A549 (cell line): ENCODE measurements around the gene ARMC9. TPM values are rescaled to one million over a fixed set of nuclear protein-coding genes. Genes with fewer than 3 reads are reported as not detected.

Experiments
- ATAC-seq, 2 experiments: fragments of 200-7000 bp in 1 of 2; fragments of >200 bp in 1 of 2; cut with Nextera tagmentation in 1 of 2; cut with Tn5 transposase in 1 of 2; 3 replicates each; pipeline versions ENCODE4 v1.8.0 to v1.9.1; 2018 to 2020; ENCODE audit warnings: mild to moderate bottlenecking in 1 of 2, moderate library complexity in 1 of 2
- CTCF ChIA-PET: fragments of 300-600 bp; sonication (Branson Sonifier 250); formaldehyde crosslinking; extraction: SDS; loops from one replicate; lab custom pipeline; 2021; ENCODE audit warnings: antibody characterized with exemption, inconsistent platforms; lab: Yijun Ruan, JAX
- POLR2A ChIA-PET: fragments of 350-600 bp; formaldehyde crosslinking; extraction: SDS; loops from one replicate; lab custom pipeline; 2021; ENCODE audit warnings: antibody characterized with exemption, inconsistent platforms; lab: Yijun Ruan, JAX
- DNase-seq, 2 experiments: peaks; one replicate each; pipeline versions ENCODE4 v3.0.0 to v3.0.0-alpha.2; 2011 to 2016; ENCODE audit warnings: low read depth in 1 of 2, low spot score in 1 of 2
- FAIRE-seq: peaks from 2 replicates; lab custom pipeline; 2011; peaks lifted over from hg19 to GRCh38; lab: Jason Lieb, UNC
- H3K27ac ChIP-seq, 2 experiments: fragments of >200 bp; sonication (Bioruptor Twin); formaldehyde crosslinking; 3 replicates each; pipeline ENCODE4 v1.5.1; 2016 to 2017
- H3K4me1 ChIP-seq: fragments of >200 bp; sonication (Bioruptor Twin); formaldehyde crosslinking; 3 replicates; pipeline ENCODE4 v1.6.1; 2016
- H3K4me2 ChIP-seq: fragments of >200 bp; sonication (Bioruptor Twin); formaldehyde crosslinking; 3 replicates; pipeline ENCODE4 v1.6.1; 2016
- H3K4me3 ChIP-seq: fragments of >200 bp; sonication (Bioruptor Twin); formaldehyde crosslinking; 3 replicates; pipeline ENCODE4 v1.5.1; 2016
- H3K9me3 ChIP-seq: fragments of >200 bp; sonication (Bioruptor Twin); formaldehyde crosslinking; 3 replicates; pipeline ENCODE4 v1.6.1; 2016
- CEBPB ChIP-seq, 2 experiments: fragments of >200 bp in 1 of 2; sonication (Bioruptor Twin) in 1 of 2; formaldehyde crosslinking in 1 of 2; IDR thresholded peaks; 2 replicates each; pipeline ENCODE4 v1.6.1; 2012 to 2016
- CHD4 ChIP-seq: fragments of 200-600 bp; sonication (generic); IDR thresholded peaks from 2 replicates; pipeline ENCODE4 v1.6.1; 2016; ENCODE audit warnings: antibody characterized with exemption, mild to moderate bottlenecking, borderline replicate concordance
- EHF ChIP-seq: fragments of 250-450 bp; sonication (Bioruptor Pico); IDR thresholded peaks from 2 replicates; pipeline ENCODE4 v1.5.0; 2020; ENCODE audit warnings: mild to moderate bottlenecking
- ELK1 ChIP-seq: fragments of 150-350 bp; IDR thresholded peaks from 2 replicates; pipeline ENCODE4 v1.6.1; 2014; ENCODE audit warnings: low read depth, mild to moderate bottlenecking, low read length
- FOXS1 ChIP-seq: fragments of 250-450 bp; sonication (Bioruptor Pico); IDR thresholded peaks from 2 replicates; pipeline ENCODE4 v1.5.0; 2020; ENCODE audit warnings: mild to moderate bottlenecking, moderate library complexity
- HOXA7 ChIP-seq: fragments of 250-450 bp; sonication (Bioruptor Pico); IDR thresholded peaks from 2 replicates; pipeline ENCODE4 v1.5.0; 2020; ENCODE audit warnings: mild to moderate bottlenecking, moderate library complexity
- KDM1A ChIP-seq: fragments of 200-600 bp; sonication (generic); IDR thresholded peaks from 2 replicates; pipeline ENCODE4 v1.6.1; 2016; ENCODE audit warnings: low read depth, mild to moderate bottlenecking
- MAFK ChIP-seq: fragments of 450-650 bp; IDR thresholded peaks from 2 replicates; pipeline ENCODE4 v1.6.1; 2014; ENCODE audit not compliant: partially characterized antibody
- NPAS2 ChIP-seq: fragments of 250-450 bp; sonication (Bioruptor Pico); IDR thresholded peaks from 2 replicates; pipeline ENCODE4 v1.8.0; 2022; ENCODE audit warnings: mild to moderate bottlenecking, moderate library complexity, borderline replicate concordance
- NR3C1 ChIP-seq: fragments of >200 bp; sonication (Bioruptor Twin); formaldehyde crosslinking; IDR thresholded peaks from 3 replicates; pipeline ENCODE4 v1.6.1; 2017
- PBX3 ChIP-seq: IDR thresholded peaks from 2 replicates; pipeline ENCODE4 v1.6.1; 2012
- RAD21 ChIP-seq, 2 experiments: fragments of >200 bp in 1 of 2; sonication (Bioruptor Twin) in 1 of 2; formaldehyde crosslinking in 1 of 2; IDR thresholded peaks in 1 of 2; conservative IDR thresholded peaks in 1 of 2; 2 replicates in 1 of 2; 3 replicates in 1 of 2; pipeline ENCODE4 v1.6.1; 2012 to 2018; ENCODE audit warnings: inconsistent platforms in 1 of 2
- RCOR1 ChIP-seq: fragments of 150-350 bp; IDR thresholded peaks from 2 replicates; pipeline ENCODE4 v1.6.1; 2014; ENCODE audit warnings: antibody characterized with exemption, low read length, low read depth
- REST ChIP-seq: fragments of 200-600 bp; sonication (generic); IDR thresholded peaks from 2 replicates; pipeline ENCODE4 v1.6.1; 2016; ENCODE audit warnings: antibody characterized with exemption, mild to moderate bottlenecking, moderate library complexity
- WGBS: methylation state at CpG from one replicate; pipeline ENCODE4 v1.1.6; 2017; ENCODE audit errors: missing lambda C conversion rate; 5-methylcytosine and 5-hydroxymethylcytosine counted together
- polyA plus RNA-seq, 4 experiments: library from polyadenylated mRNA; depleted of rRNA in 3 of 4; stranded (reverse); fragments of >200 nt; fragmentation: RNase III in 1 of 4; extraction: RNeasy Plus Mini Kit Qiagen cat#74134 plus additional on column Dnase treatment in 1 of 4; gene quantifications; 2 replicates in 3 of 4; 3 replicates in 1 of 4; pipeline ENCODE4 v1.2.3, GENCODE V29; 2011 to 2017

ARMC9 gene
- polyA plus RNA-seq, 2 of the 4 experiments (the other 2 are of a cell fraction): 12.0 to 14.1 TPM

- TF ChIP-seq MAFK (no peak), PBX3 (no peak), CEBPB (IDR thresholded peaks at IDR 0.05) (no peak), RAD21 (conservative IDR thresholded peaks at IDR 0.05 in 1 of 2, IDR thresholded peaks at IDR 0.05 in 1 of 2) (no peak), REST (no peak)
Observed at GRCh38 chr2:231239751-231240150, 41.3 kb downstream of the ARMC9 start (continued).

GRCh38 chr2:231241755-231242507, 43.5 kb downstream of the ARMC9 start:
- H3K27ac ChIP-seq: no peak overlapping the region
- H3K9me3 ChIP-seq: no peaks in the 10 kb centered on the region
- no peak overlapping the region for H3K4me2 ChIP-seq
- TF ChIP-seq MAFK (no peak), CHD4 (no peak), HOXA7 (CRISPR knock-in tag) (no peak)
- no peak overlapping the region for H3K4me3 ChIP-seq
- WGBS: 90% methylated on average over 7 of the region's 7 CpGs
- ChIA-PET POLR2A (no interaction called here), CTCF (interaction anchor here (0.6 to 1.7 kb wide), 4 partner anchors 15 to 179 kb away, joined by 3 to 7 read pairs (median 5); no protein-coding TSS in a partner anchor)
- DNase-seq (no peak), FAIRE-seq (no peak), ATAC-seq (no peak)
- peaks cover 4% of the 10 kb centered on the region; the same call in 1 of the 3 replicates for H3K4me1 ChIP-seq

GRCh38 chr2:231243866-231244265, 45.4 kb downstream of the ARMC9 start:
- CTCF ChIA-PET: interaction anchor here (0.6 to 4.3 kb wide), 8 partner anchors 15 to 169 kb away, joined by 3 to 26 read pairs (median 3); no protein-coding TSS in a partner anchor
- no peak for TF ChIP-seq EHF (CRISPR knock-in tag)
- TF ChIP-seq ELK1: no peak
- TF ChIP-seq NR3C1: no peak
- TF ChIP-seq KDM1A: no peak
- no peak for TF ChIP-seq FOXS1 (CRISPR knock-in tag)
- TF ChIP-seq CEBPB (IDR thresholded peaks at IDR 0.05): no peak
- TF ChIP-seq NPAS2 (CRISPR knock-in tag): no peak
- no peak for TF ChIP-seq RCOR1
- TF ChIP-seq, all 56 proteins: peak for 0
- peaks cover 4% of the 10 kb centered on the region; the same call in 1 of the 3 replicates for H3K4me1 ChIP-seq
- H3K4me3 ChIP-seq: no peak overlapping the region
- ATAC-seq: no peak
- no peak overlapping the region for H3K27ac ChIP-seq
- no peak for FAIRE-seq
- POLR2A ChIA-PET: no interaction called here
- DNase-seq: no peak
- 81% methylated on average over 7 of the region's 7 CpGs for WGBS
- no peaks in the 10 kb centered on the region for H3K9me3 ChIP-seq
- H3K4me2 ChIP-seq: no peak overlapping the region
